K562 (cell line): ENCODE measurements around the gene PDE11A. TPM values are rescaled to one million over a fixed set of nuclear protein-coding genes. Genes with fewer than 3 reads are reported as not detected.

Experiments
- CBX8 ChIP-seq: fragments of 200-600 bp; sonication (generic); IDR thresholded peaks from 2 replicates; pipeline ENCODE4 v1.6.1; 2012; ENCODE audit warnings: borderline replicate concordance, mixed run types, low read depth, mild to moderate bottlenecking, moderate library complexity, mixed read lengths, low read length, control low read depth, inconsistent platforms; ENCODE audit not compliant: poor library complexity, severe bottlenecking; ENCODE audit errors: extremely low read depth
- RBFOX2 ChIP-seq: fragments of 200-400 bp; formaldehyde crosslinking; IDR thresholded peaks from 2 replicates; pipeline ENCODE4 v1.6.1; 2017; ENCODE audit warnings: low read depth, mild to moderate bottlenecking, low read length, moderate library complexity
- ZFX ChIP-seq: sonication (generic); formaldehyde crosslinking; IDR thresholded peaks from 2 replicates; pipeline ENCODE4 v1.8.0; 2022; ENCODE audit warnings: mild to moderate bottlenecking, missing genetic modification reagents, moderate library complexity
- ZZZ3 ChIP-seq: fragments of 450-650 bp; IDR thresholded peaks from 2 replicates; pipeline ENCODE4 v1.6.1; 2016; ENCODE audit warnings: antibody characterized with exemption, mild to moderate bottlenecking, moderate library complexity
- polyA plus RNA-seq, 8 experiments: library from polyadenylated mRNA; depleted of rRNA in 4 of 8; stranded (reverse) in 5 of 8; unstranded in 3 of 8; fragments of >200 nt; fragmentation: Nextera tagmentation in 2 of 8; fragmentation: Illumina TruSeq in 1 of 8; extraction: Ambion mirVana in 2 of 8; extraction: Trizol in 1 of 8; gene quantifications; 2 replicates each; pipeline versions ENCODE4 v1.2.1 to v1.2.3, GENCODE V29; 2011 to 2014; ENCODE audit warnings: inconsistent platforms in 1 of 8, missing spikeins in 1 of 8
- total RNA-seq, 7 experiments: library from RNA; depleted of rRNA in 6 of 7; stranded (reverse); fragments of >200 nt in 6 of 7; fragmentation: Illumina TruSeq in 2 of 7; extraction: Trizol in 2 of 7; gene quantifications; 2 replicates each; pipeline versions ENCODE4 v1.2.1 to v1.2.3, GENCODE V29; 2011 to 2021; ENCODE audit warnings: low replicate concordance in 1 of 7
- TF ChIP-seq, protein P1 (sequence below): fragments of 450-650 bp; IDR thresholded peaks from 2 replicates; pipeline ENCODE4 v1.6.1; 2016; ENCODE audit warnings: low read depth, mild to moderate bottlenecking, moderate library complexity
- TF ChIP-seq, protein P2 (sequence below): sonication (generic); formaldehyde crosslinking; IDR thresholded peaks from 2 replicates; pipeline ENCODE4 v1.8.0; 2022; ENCODE audit warnings: mild to moderate bottlenecking, missing genetic modification reagents
- TF ChIP-seq, protein P3 (sequence below): conservative IDR thresholded peaks from 2 replicates; pipeline ENCODE4 v1.6.1; 2011; ENCODE audit warnings: low read depth, mild to moderate bottlenecking, low read length; ENCODE audit not compliant: control insufficient read depth

The PDE11A gene
- total and polyA plus RNA-seq, 9 of the 15 experiments (the other 6 are each of a cell fraction or from before 2014, with no cell fraction given) = 3.2 to 22.1 (median 5.7) TPM

DNA sequence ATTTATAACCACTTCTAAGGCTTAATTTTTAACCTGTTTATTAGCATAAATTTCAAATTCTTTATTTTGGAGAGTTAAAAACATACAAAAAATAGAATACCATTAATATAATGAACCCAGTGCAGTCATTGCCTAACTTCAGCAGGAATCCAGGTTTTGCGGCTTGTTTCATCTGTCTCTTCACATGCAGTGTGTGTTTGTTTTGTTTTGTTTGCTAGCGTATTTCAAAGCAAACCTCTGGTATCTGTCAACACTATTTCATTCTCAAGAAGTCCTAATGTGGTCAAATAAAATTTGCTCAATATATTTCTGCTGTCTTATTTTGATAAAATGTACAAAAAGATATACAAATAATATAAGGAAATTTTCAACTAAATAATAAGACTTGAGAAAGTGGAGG is 351.5 kb downstream of the PDE11A start (continued):
- TF ChIP-seq, protein P1, sequence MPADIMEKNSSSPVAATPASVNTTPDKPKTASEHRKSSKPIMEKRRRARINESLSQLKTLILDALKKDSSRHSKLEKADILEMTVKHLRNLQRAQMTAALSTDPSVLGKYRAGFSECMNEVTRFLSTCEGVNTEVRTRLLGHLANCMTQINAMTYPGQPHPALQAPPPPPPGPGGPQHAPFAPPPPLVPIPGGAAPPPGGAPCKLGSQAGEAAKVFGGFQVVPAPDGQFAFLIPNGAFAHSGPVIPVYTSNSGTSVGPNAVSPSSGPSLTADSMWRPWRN = no peak
- TF ChIP-seq CBX8 (no peak), RBFOX2 (no peak), ZZZ3 (no peak), ZFX (CRISPR knock-in tag) (no peak)
- TF ChIP-seq, protein P2, sequence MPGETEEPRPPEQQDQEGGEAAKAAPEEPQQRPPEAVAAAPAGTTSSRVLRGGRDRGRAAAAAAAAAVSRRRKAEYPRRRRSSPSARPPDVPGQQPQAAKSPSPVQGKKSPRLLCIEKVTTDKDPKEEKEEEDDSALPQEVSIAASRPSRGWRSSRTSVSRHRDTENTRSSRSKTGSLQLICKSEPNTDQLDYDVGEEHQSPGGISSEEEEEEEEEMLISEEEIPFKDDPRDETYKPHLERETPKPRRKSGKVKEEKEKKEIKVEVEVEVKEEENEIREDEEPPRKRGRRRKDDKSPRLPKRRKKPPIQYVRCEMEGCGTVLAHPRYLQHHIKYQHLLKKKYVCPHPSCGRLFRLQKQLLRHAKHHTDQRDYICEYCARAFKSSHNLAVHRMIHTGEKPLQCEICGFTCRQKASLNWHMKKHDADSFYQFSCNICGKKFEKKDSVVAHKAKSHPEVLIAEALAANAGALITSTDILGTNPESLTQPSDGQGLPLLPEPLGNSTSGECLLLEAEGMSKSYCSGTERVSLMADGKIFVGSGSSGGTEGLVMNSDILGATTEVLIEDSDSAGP = no peak
- TF ChIP-seq, protein P3, sequence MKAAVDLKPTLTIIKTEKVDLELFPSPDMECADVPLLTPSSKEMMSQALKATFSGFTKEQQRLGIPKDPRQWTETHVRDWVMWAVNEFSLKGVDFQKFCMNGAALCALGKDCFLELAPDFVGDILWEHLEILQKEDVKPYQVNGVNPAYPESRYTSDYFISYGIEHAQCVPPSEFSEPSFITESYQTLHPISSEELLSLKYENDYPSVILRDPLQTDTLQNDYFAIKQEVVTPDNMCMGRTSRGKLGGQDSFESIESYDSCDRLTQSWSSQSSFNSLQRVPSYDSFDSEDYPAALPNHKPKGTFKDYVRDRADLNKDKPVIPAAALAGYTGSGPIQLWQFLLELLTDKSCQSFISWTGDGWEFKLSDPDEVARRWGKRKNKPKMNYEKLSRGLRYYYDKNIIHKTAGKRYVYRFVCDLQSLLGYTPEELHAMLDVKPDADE = no peak
